GM18870 (cell line): ENCODE measurements around the gene DNAJC5.
A peak's percentile ranks its signal among the peaks of the same experiment; 100 is the strongest.
"Not testable (repeated sequence)": the region's sequence is repeated elsewhere in the genome, so short reads cannot be mapped to it uniquely, and the experiment has no call there.

ENCODE experiments used
- ATAC-seq: cut with Tn5 transposase; IDR thresholded peaks from one replicate; pipeline ENCODE4 v1.9.1; 2021; ENCODE audit warnings: moderate library complexity; ENCODE audit not compliant: unreplicated experiment

The DNAJC5 gene

DNA sequence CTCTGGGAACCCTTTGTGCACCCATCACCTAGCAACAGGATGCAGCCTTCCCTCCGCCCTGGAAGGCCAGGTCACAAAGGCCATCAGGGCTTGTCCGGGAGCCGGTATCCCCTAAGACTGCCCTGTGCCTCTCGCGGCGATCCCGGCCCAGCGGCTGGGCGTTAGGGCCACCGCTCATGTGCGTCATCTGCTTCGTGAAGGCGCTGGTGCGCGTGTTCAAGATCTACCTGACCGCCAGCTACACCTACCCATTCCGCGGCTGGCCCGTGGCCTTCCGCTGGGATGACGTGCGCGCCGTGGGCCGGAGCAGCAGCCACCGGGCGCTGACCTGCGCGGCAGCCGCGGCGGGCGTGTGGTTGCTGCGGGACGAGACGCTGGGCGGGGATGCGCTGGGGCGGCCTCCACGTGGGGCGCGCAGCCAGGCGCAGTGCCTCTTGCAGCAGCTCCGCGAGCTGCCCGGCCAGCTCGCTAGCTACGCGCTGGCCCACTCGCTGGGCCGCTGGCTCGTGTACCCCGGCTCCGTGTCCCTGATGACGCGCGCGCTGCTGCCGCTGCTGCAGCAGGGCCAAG lies 33.5 kb upstream of the DNAJC5 start, which contains the start of gene ABHD16B:
ABHD16B (plus strand) TSS at position 134 of the 570 bp plus-strand sequence; CDS start at position 177, 43 bp downstream.
- no peak for ATAC-seq

DNA sequence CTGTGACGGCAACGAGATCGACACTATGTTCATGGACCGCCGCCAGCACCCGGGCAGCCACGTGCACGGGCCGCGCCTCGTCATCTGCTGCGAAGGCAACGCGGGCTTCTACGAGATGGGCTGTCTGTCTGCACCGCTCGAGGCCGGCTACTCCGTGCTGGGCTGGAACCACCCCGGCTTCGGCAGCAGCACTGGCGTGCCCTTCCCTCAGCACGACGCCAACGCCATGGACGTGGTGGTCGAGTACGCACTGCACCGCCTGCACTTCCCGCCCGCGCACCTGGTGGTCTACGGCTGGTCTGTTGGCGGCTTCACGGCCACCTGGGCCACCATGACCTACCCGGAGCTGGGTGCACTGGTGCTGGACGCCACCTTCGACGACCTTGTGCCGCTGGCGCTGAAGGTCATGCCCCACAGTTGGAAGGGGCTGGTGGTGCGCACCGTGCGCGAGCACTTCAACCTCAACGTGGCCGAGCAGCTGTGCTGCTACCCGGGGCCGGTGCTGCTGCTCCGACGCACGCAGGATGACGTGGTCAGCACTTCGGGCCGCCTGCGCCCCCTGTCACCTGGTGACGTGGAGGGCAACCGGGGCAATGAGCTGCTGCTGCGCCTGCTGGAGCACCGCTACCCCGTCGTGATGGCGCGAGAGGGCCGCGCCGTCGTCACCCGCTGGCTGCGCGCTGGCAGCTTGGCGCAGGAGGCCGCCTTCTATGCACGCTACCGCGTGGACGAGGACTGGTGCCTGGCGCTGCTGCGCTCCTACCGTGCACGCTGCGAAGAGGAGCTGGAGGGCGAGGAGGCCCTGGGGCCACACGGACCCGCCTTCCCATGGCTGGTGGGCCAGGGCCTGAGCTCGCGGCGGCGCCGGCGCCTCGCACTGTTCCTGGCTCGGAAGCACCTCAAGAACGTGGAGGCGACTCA lies 32.7 kb upstream of the DNAJC5 start:
- no peak for ATAC-seq

DNA sequence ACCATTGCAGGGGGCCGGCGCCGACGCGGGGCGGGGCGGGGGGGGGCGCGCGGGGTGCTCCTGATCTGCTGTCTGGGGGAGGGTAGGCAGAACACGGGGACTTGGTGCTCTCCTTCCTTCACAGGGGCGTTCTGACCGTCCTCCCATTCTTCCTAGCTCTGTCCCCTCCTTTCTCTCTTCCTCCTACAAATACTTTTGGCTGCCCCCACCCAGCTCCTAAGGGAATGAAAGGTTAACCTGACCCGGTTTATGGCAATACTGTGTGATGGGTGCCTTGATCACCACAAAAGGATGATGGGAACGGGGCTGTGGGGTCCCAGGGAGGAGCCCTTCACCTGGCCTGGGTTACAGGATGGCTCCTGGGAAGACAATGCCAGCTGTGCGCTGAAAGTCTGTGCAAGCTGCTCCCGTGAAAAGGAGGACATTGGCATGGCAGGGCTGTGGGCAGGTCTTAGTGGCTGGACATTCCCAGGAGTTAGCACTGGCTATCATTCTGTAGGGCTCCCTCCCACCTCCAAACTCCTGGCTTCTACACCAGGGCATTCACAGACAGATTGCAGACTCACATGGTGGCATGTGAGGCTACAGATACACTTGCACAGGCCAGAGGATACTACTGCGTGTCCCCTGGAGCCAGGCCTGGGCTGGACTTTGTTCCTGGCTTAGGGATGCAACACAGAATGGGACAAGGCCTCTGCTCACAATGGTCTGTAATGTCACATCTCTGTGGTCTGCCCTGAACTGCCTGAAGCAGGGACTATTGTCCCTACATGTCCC lies 31.7 kb upstream of the DNAJC5 start:
- ATAC-seq: no peak

DNA sequence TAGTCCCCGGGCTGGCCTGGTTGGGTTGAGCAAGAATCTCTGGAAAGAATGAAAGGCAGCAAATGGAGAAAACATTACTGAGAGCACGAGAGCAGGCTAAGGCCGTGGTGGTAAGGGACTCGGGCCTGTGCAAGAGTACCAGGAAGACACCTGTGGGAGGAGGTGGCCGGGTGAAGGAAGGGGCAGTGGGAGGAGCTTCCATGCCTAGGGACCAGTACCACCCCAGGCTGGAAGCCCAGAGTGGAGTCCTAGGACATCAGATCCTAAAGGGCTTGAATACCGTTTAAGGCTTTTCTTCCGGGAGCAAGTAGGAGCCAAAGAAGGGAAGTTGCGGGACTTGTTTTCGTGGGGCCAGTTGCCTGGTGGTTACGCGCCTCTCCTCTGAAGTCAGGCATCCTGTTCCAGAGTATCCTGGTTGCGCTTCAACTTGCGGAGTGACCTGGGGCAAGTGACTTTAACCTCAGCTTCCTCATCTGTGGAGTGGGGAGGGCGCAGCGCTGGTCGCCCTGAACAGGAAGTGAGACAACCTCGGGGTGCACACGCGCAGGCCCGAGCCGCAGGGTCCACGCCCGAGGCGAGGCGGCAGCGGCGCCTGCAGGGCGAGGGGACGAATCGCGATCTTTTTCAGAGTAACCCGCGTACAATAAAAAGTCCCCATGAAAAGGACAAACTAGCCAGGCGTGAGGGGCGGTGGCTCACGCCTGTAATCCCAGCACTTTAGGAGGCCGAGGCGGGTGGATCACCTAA lies 31.0 kb upstream of the DNAJC5 start:
- peak; percentile 51 for ATAC-seq

DNA sequence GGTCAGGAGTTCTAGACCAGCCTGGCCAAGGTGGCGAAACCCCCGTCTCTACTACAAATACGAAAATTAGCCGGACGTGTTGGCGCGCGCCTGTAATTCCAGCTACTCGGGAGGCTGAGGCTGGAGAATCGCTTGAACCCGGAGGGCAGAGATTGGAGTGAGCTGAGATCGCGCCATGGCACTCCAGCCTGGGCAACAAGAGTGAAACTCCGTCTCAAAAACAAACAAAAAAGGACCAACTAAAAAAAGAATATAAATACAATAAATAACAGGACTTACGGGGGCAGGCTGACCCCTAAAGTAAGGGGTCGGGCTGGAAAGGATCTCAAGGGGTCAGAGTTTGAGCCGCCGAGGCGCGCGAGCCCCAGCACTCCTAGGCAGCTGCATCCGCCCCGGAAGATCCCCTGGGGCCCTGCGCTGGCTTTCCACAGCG lies 30.4 kb upstream of the DNAJC5 start:
- no peak for ATAC-seq

DNA sequence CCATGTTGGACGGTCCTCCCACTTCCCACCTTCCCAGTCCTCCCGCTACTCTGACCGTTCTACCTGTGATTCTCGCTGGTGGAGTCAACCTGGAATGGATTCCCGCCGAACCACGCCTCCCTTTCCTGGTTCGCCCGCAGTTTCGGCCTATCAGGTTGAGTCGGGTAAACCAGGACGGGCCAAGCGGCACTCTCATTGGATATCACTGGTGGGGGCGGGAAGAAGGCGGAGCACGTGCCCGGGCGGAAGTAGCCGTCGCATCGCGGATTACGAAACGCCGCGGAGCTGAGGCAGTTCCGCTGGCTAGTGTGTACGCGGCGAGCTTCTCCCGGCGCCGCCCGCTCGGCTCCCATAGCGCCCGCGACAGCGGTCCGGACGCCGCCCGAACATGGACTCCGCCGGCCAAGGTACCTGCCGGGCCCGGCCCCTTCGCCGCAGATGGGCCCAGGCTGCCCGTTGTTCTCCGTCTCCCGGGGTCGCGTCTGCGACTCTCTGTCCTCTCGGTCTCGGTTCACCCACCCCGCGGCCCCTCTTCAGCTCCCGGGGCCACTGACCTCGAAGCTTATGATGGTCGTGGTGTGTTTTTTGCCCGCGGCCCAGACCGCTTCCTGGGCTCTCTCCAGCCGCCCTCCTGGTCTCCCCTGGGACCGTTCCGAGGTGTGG lies 29.8 kb upstream of the DNAJC5 start, which contains the start of gene TPD52L2:
TPD52L2 (plus strand) TSS at position 293 of the 663 bp plus-strand sequence; CDS start at position 389, 96 bp downstream.
- ATAC-seq: peak; percentile 74

DNA sequence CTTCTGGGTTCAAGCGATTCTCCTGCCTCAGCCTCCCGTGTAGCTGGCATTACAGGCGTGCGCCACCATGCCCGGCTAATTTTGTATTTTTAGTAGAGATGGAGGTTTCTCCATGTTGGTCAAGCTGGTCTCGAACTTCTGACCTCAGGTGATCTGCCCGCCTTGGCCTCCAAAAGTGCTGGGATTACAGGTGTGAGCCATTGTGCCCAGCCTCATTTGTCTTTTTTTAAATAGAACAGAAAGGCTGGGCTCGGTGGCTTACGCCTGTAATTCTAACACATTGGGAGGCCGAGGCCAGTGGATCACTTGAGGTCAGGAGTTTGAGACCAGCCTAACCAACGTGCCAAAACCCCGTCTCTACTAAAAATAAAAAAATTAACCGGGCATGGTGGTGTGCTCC lies 27.9 kb upstream of the DNAJC5 start:
- ATAC-seq: not testable (repeated sequence)

DNA sequence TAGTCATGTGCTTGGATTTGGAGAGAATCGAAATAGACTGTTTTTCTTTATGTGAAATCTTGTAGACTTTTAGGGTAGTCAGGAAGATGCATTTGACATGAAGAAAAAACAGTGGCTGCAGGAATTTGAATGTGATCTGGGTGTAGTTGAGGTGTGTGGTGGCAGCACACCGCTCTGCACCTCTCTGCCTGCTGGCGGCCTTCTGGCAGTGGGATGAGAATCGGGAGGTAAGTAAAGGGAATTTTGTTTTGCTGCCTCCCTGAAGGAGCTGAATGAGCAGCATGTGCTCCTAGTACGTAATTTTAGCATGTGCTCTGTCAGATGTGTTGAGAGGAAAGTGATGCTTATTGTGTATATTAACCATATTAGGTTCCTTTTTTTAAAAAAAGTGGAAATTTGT lies 26.7 kb upstream of the DNAJC5 start:
- ATAC-seq: no peak

DNA sequence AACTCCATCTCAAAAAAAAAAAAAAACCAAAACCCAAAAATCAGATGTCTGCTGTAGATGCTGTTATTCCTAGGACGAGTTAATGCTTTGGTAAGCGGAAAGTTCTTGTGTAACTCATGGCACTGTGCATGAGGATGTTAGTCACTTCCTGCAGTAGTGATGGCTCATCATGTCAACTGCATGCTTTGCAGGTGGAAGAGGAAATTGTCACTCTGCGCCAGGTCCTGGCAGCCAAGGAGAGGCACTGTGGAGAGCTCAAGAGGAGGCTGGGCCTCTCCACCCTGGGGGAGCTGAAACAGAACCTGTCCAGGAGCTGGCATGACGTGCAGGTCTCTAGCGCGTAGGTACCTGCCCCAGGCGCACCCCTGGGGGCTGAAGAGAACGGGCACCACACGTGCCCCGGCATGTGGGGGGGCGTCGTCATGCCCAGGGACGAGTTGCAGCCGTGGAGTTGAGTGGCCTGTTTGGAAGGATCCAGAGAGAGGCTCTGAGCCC lies 21.4 kb upstream of the DNAJC5 start:
- no peak for ATAC-seq

DNA sequence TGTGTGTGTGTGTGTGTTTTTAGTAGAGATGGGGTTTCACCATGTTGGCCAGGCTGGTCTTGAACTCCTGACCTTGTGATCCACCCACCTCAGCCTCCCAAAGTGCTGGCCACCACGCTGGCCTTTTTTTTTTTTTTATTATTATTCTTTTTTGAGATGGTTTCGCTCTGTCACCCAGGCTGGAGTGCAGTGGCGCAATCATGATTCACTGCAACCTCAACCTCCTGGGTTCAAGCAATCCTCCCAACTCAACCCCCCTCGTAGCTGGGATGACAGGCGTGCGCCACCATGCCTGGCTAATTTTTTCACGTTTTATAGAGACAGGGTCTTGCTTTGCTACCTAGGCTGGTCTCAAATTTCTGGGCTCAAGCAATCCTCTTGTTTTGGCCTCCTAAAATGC lies 20.7 kb upstream of the DNAJC5 start:
- not testable (repeated sequence) for ATAC-seq

DNA sequence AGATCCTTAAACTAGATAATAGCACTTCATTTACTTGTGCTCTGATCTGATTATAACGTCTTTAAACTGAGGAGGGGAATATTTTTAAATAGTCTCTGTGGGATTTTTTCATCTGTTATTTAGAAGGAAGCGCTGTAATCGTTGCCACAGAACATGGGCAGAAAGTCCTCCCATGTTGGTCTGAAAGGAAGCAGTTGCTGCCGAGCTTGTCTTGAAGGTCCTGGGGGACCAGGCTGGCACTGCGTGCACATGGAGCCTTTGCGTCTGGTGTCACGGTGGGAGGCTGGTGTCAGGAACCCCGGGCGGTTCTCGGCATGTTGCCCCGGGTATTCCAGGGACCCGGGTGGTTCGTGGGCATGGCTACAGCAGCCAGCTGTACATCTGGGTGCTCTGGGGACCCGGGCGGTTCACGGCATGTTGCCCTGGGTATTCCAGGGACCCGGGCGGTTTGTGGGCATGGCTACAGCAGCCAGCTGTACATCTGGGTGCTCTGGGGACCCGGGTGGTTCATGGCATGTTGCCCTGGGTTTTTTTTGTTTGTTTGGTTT lies 18.4 kb upstream of the DNAJC5 start:
- ATAC-seq: no peak

DNA sequence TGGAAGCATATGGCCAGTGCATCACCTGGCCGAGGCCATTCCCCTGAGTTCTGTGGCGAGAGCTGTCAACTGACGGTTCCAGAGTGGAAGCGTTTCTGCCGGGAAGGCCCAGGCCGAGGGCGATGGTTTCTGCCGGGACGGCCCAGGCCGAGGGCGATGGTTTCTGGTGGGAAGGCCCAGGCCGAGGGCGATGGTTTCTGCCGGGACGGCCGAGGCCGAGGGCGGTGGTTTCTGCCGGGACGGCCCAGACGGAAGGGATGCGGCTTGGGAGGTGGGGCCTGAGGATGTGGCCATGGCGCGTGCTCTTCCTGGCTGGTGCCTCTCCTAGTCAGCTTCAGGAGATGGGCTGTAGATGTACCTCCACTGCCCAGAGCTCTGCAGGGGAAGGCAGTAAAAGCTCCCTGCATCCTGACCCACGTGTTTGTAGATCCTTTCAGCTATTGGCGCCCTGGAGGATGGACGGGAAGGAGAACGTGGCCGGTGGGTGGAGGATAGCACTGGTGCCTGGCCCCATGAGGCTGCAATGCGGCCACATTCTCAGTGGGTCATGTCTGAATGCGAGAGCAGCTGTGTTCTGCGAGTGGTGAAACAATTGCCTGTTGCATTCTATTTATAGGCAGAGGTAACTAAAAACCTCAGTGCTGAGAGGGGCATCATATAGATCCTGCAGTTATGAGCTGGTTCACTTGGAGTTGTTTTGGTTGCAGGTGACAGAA lies 17.0 kb upstream of the DNAJC5 start:
- ATAC-seq: no peak

DNA sequence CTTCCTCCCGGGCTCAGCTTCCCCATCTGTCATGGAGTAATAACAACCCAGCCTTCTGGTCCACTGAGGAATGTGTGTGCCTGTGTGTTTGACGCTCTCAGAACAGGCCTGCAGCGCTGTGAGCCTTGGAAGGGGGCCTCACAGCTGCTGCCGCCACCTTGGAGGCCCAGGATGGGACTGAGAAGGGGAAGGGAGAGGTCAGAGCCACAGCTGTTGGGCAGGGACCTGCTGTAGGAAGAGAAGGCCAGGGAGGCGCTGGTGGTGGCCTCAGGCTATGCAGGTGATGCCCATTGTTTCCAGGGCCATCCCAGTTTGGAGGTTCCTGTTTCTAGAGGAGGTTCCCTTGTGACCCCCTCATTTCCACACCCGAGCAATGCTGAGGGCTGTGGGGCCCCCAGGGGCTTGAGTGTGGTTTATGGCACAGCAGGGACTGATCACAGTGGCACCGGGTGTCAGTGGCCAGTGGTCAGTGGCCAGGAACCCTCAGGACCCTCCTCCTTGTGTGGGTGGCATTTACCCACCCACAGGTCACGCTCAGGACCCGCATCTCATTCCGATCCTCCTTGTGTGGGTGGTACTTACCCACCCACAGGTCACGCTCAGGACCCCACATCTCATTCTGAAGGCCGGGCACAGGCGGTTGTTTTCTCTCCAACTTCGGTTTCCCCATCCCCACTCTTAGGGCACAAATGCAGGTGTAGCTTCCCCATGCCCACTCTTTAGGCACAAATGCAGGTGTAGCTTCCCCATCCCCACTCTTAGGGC lies 15.8 kb upstream of the DNAJC5 start:
- no peak for ATAC-seq

DNA sequence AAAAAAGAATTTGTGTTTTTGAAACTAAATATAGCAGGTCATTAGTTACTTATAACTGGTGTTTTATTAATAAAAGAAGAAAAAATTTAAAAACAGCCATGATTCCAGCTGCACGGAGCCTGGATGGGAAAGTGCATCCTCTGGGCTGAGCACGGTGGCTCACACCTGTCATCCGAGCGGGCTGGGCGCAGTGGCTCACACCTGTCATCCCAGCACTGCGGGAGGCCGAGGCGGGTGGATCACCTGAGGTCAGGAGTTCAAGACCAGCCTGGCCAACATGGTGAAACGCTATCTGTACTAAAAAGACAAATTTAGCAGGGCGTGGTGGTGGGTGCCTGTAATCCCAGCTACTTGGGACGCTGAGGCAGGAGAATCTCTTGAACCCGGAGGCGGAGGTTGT lies 14.0 kb upstream of the DNAJC5 start:
- not testable (repeated sequence) for ATAC-seq

DNA sequence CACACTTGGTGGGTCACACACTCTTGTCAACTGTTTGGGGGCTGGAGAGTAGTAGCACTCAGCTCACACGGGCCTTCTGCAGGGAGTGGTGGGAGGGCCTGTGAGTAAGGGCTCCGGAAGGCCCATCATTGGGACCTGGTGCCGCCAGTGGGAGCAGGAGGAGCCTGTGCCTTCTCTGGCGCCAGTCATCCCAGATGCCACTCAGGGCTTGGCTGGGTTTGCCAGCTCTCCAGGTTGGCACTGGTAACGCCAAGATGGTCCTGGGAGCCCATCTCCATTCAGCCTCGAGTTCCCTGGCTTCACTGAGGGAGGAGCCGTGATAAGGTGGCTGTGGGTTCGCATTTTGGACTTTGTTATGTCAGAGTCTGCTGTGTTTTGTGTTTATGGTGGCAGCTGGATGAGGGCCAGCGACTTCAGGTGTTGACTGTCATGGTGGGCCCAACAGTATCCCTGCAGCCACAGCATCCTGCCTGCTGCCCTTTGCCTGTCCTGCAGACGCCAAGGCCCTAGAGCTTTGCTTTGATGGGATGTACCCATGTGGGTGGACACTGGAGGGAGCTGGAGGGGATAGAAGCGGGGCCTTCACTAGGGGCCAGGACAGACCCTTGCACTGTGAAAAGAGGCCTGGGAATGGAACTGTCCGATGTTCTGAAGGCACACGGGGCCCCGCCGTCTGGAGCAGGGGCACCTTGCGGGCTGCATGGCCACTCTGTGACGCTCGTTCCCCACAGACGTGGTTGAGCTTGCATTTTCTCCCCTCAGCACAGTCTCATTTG lies 13.3 kb upstream of the DNAJC5 start:
- ATAC-seq: no peak

DNA sequence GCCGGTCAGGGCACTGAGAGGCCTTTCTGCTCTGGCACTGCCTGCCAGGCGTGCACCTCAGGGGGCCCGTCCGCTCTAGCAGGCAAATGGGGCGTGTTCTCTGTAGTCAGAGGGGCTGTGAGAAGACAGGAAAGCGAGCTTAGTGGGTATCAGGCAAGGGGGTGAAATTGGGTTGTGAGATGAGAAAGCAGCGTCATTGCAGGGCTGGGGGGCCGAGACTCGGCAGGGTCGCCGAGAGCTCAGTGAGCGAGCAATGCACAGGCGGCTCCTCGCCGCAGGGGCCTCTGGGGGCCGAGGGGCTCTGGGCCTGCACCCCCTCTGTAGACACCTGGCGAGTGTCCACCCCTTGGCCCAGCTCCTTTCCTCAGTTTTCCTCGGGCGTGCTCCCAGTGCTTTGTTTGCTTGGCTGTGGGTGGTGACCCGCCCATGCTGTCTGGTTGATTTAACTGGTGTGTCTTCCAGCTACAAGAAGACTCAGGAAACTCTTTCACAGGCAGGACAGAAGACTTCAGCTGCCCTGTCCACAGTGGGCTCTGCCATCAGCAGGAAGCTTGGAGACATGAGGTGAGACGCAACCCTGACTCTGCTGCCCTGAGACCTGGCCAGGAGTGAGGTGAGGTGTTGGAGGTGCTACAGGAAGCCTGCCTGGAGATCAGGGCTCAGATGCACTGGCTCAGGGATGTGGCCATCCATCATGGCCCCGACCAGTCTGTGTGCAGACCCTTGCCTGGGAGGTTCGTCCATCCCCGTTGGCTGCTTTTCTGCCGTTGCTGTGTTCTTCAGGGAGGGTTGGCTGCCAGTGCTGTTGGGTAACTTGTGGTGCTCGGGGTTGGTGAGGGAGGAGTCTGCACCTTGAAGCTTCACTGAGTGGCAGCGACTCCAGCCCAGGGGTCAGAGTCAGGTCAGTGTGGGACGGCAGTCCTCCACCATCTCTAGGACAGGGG lies 12.4 kb upstream of the DNAJC5 start:
- no peak for ATAC-seq
